ENCODE results near the gene ACKR1. TPM values are rescaled to one million over a fixed set of nuclear protein-coding genes. Genes with fewer than 3 reads are reported as not detected.

Gene ACKR1
- total RNA-seq, 2 experiments from 2014 or later, result not detected

DNA sequence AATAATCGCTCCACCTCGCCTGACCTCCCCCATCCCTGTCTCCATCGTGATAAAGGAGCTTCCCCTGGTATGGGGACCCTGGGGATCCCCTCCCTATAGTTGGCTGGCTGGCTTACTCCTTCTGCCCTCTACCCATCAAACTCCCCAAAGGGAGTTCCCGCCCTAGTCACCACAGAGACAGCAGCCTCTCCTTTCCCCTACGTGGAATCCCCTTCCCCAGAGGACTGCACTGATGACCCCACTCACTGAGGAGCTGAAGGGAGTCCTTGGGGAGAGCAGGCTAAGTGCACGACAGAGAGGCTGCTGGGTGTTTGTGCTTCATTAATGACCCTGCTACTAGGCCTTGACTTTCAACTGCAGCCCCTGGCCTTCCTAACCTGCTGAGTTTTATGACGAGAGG, 31.4 kb upstream of the ACKR1 start:
- H3K36me3 Mint-ChIP-seq, result no peaks in the 10 kb centered on the region
- peaks cover 49% of the 10 kb centered on the region for H3K27me3 Mint-ChIP-seq
- POLR2A ChIA-PET, result no interaction called here
- H3K9me3 Mint-ChIP-seq, result no peaks in the 10 kb centered on the region
- peaks cover 4% of the 10 kb centered on the region for H3K4me1 Mint-ChIP-seq (ENCODE audit: low read depth)
- intact Hi-C loops (cut with micrococcal nuclease), result no loop called here
- no peak for DNase-seq
- no peak overlapping the region for H3K27ac Mint-ChIP-seq
- H3K4me3 Mint-ChIP-seq, result no peak overlapping the region
- CTCF ChIA-PET, result interaction anchor here (1.0 kb wide), 1 partner anchor 31 kb away, joined by 3 read pairs; no protein-coding TSS in a partner anchor

DNA sequence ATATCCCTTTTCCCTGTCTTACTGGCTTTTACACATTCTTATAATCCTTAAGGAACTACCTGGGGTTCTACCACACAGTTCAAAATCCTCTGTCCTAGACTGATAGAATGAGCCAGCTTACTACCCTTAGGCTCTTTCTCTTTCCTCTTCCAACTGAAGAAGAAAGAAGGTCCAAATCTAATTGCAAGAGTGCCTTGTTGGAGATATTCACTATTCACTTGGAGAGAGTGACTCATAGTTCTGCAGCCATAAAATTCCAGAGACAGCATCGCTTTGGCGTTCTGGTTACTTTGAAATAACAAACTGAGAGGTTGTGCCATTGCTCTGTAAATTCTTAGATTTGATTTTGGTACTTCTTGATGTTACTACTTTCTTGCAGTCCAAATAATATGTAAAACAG, 29.1 kb upstream of the ACKR1 start:
- Mint-ChIP-seq H3K9me3 (no peaks in the 10 kb centered on the region), H3K27me3 (peaks cover 35% of the 10 kb centered on the region), H3K4me1 (ENCODE audit: low read depth) (peaks cover 4% of the 10 kb centered on the region), H3K27ac (no peak overlapping the region), H3K36me3 (no peaks in the 10 kb centered on the region), H3K4me3 (no peak overlapping the region)
- ChIA-PET POLR2A (no interaction called here), CTCF (no interaction called here)
- no peak for DNase-seq
- intact Hi-C loops (cut with micrococcal nuclease), result no loop called here

DNA sequence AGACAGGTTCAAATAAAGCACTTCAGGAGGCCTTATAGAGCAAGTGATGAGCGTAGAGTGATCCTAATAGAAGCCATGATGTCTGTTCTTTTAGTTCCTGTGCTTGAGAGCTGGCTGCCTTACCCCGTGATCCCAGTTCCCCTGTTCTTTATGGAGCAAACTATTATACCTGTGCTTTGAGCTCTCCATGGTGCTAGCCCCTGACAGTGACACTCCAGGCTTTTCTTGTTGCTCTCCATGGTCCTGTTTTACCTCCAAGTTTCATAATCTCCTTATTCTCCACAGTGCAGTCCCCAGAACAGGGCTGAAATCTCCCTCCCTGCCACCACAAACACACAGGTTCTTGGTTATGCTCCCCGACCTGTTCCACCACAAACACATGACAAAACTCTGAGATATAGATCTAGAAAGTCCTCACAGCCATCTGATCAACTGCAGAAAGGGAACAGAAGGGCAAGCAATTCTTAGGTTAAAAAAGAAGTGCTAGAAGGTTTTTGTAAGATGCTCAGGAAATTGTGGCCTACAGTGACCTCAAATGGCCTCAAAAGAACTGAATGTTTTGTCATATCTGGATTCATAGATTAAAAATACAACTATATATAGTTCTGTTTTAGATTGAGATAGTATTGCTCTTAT, 27.3 kb upstream of the ACKR1 start:
- ChIA-PET CTCF (interaction anchor here (1.5 kb wide), 1 partner anchor 19 kb away, joined by 5 read pairs; no protein-coding TSS in a partner anchor), POLR2A (no interaction called here)
- H3K9me3 Mint-ChIP-seq, result no peaks in the 10 kb centered on the region
- no peaks in the 10 kb centered on the region for H3K4me1 Mint-ChIP-seq (ENCODE audit: low read depth)
- no peak overlapping the region for H3K4me3 Mint-ChIP-seq
- no peaks in the 10 kb centered on the region for H3K36me3 Mint-ChIP-seq
- intact Hi-C loops (cut with micrococcal nuclease), result no loop called here
- H3K27ac Mint-ChIP-seq, result no peak overlapping the region
- H3K27me3 Mint-ChIP-seq, result peaks cover 37% of the 10 kb centered on the region
- DNase-seq, result peak; percentile 45

DNA sequence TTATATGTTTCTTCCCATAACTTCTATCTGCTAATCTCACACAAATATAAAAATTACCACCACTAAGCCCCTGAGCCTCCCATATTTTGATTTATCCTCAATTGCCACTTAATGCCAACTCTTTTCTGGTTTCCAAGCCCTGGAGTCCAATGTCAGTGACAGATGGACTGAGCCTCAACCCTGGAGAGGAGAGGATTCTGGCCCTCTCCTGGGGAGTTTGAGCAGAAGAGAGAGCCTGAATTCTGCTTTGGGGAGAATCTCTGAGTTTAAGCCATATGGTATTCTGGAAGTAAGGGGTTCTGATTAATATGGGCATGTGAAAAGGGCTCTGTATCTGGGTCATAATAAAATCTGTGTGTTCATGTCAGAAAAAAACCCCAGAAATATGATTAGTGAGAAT, 24.8 kb upstream of the ACKR1 start:
- Mint-ChIP-seq H3K9me3 (no peaks in the 10 kb centered on the region), H3K4me3 (no peak overlapping the region), H3K4me1 (ENCODE audit: low read depth) (no peaks in the 10 kb centered on the region), H3K36me3 (no peaks in the 10 kb centered on the region), H3K27me3 (peaks cover 29% of the 10 kb centered on the region), H3K27ac (no peak overlapping the region)
- no peak for DNase-seq
- intact Hi-C loops (cut with micrococcal nuclease), result no loop called here
- CTCF ChIA-PET, result interaction anchor here (1.9 kb wide), 1 partner anchor 18 kb away, joined by 10 read pairs; no protein-coding TSS in a partner anchor
- POLR2A ChIA-PET, result no interaction called here

DNA sequence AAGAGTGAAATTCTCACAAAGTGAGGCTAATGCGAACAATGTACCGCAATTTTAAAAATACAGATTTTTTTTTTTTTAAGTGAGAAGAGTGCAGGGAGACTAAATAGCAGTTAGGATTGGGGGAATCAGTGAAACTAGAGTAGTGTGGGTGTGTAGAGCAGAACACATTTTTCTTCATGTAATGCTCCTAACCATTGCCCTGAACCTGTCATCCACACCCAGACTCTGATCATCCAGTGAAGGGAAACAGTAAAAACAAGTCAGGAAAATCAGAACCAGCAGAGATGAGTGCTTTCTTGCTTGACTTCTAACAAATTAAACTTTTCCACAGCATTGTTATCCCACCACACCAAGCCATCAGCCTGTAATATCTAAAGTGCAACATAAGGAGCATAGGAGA, 24.2 kb upstream of the ACKR1 start:
- Mint-ChIP-seq H3K4me1 (ENCODE audit: low read depth) (no peaks in the 10 kb centered on the region), H3K36me3 (no peaks in the 10 kb centered on the region), H3K27me3 (peaks cover 24% of the 10 kb centered on the region), H3K9me3 (no peaks in the 10 kb centered on the region), H3K4me3 (no peak overlapping the region), H3K27ac (no peak overlapping the region)
- ChIA-PET POLR2A (no interaction called here), CTCF (no interaction called here)
- intact Hi-C loops (cut with micrococcal nuclease), result no loop called here
- no peak for DNase-seq

DNA sequence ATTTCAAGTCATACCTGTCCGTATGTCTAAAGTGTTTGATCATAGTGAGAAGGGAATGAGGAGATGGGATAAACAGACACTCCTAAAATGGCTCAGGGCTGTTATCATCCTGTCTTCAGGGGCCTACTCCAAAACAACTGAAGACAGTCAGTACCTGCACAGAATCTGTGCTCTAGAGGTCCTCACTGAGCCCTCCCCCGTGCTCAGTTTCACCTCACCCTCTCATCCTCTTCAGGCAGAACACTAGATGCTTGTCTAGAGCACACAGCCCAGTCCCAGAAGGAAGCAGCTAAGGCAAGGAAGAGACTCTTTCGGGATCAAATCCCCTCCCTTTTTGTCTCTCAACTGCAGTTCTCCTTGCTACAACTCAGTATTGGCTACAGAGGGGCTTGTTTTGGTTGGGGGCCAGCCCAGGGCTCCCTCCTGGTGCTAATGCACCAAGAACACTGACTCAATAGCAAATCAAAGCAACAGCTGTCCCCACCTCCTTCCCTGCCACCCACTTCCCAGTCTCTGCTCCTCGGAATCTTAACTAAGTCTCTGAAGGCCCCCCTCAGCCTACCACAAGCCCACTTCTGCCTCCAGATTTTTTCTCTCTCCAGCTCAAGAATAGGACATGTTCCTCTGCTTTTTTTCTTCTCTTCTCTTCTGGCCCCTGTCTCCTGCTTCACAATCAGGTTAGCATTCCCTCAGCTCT, 23.2 kb upstream of the ACKR1 start:
- no peaks in the 10 kb centered on the region for H3K36me3 Mint-ChIP-seq
- CTCF ChIA-PET, result interaction anchor here (1.0 kb wide), 1 partner anchor 20 kb away, joined by 3 read pairs; no protein-coding TSS in a partner anchor
- no peak overlapping the region for H3K27ac Mint-ChIP-seq
- POLR2A ChIA-PET, result no interaction called here
- no peak for DNase-seq
- H3K27me3 Mint-ChIP-seq, result peaks cover 27% of the 10 kb centered on the region
- H3K4me3 Mint-ChIP-seq, result no peak overlapping the region
- intact Hi-C loops (cut with micrococcal nuclease), result no loop called here
- H3K4me1 Mint-ChIP-seq (ENCODE audit: low read depth), result no peaks in the 10 kb centered on the region
- H3K9me3 Mint-ChIP-seq, result no peaks in the 10 kb centered on the region

DNA sequence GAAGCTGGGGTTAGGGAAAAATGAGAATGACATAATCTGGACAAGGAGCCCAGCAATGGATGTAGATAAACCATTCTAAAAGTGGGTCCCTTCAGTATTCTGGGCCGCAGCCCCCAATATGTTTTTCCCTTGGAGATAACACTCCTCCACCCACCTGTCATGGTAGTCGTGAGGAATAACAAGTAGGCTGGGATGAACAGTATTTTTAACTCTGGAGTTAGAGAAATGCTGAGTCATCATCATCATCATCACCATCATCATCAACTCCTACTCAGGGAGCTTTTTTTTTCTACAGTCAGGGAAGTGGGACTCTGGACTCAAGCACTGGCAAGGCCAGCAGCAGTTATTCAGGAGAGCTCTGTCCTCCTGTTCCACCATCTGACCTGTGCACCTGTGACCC, 20.5 kb upstream of the ACKR1 start:
- CTCF ChIA-PET, result interaction anchor here (1.0 to 1.4 kb wide), 2 partner anchors 24 to 30 kb away, joined by 3 read pairs; no protein-coding TSS in a partner anchor
- H3K36me3 Mint-ChIP-seq, result no peaks in the 10 kb centered on the region
- no peaks in the 10 kb centered on the region for H3K9me3 Mint-ChIP-seq
- POLR2A ChIA-PET, result no interaction called here
- intact Hi-C loops (cut with micrococcal nuclease), result no loop called here
- H3K4me3 Mint-ChIP-seq, result no peak overlapping the region
- H3K27me3 Mint-ChIP-seq, result peaks cover 44% of the 10 kb centered on the region
- peaks cover 12% of the 10 kb centered on the region for H3K4me1 Mint-ChIP-seq (ENCODE audit: low read depth)
- DNase-seq, result no peak
- no peak overlapping the region for H3K27ac Mint-ChIP-seq

DNA sequence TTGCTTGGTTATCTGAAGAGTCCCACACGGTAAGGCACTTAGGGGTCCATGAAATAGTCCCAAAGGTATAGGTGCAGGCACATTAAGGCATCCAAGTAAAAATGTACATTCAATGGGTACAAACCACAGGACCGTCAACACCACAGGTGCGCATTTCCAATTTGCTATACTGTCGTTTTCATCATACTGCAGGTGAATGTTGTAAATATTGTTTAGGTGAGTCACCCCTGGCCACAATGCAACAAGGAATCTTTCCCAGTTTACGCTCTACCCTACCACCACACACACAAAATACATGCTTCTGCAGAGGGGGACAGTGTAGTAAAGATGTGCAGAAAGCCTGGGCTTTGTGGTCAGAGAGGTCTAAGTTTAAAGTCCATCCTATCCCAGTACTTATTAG, 19.6 kb upstream of the ACKR1 start:
- CTCF ChIA-PET, result no interaction called here
- intact Hi-C loops (cut with micrococcal nuclease), result no loop called here
- no peaks in the 10 kb centered on the region for H3K36me3 Mint-ChIP-seq
- H3K4me3 Mint-ChIP-seq, result no peak overlapping the region
- no peak for DNase-seq
- POLR2A ChIA-PET, result no interaction called here
- no peaks in the 10 kb centered on the region for H3K9me3 Mint-ChIP-seq
- H3K27ac Mint-ChIP-seq, result no peak overlapping the region
- H3K4me1 Mint-ChIP-seq (ENCODE audit: low read depth), result peaks cover 12% of the 10 kb centered on the region
- peaks cover 53% of the 10 kb centered on the region for H3K27me3 Mint-ChIP-seq

DNA sequence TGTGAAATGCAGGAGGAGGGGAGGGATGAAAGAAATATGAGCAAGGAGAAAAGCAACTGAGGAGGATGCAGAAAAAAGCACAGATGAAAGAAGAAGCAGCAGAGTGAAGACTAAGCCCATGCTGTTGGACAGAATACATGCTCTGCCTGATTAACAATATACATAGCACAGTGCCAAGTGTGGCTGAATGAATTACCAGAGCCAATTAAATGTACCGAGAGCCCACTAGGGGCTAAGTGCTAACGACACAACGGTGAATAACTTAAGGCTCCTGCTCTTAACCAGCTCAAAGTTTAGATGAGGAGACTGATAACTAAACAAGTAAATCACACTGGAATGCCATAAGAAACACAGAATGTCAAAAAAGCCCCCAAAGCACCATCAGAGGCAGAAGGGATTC, 17.6 kb upstream of the ACKR1 start:
- no peak overlapping the region for H3K27ac Mint-ChIP-seq
- ChIA-PET POLR2A (no interaction called here), CTCF (interaction anchor here (1.6 kb wide), 1 partner anchor 11 kb away, joined by 4 read pairs; no protein-coding TSS in a partner anchor)
- DNase-seq, result no peak
- no peaks in the 10 kb centered on the region for H3K9me3 Mint-ChIP-seq
- peaks cover 53% of the 10 kb centered on the region for H3K27me3 Mint-ChIP-seq
- H3K36me3 Mint-ChIP-seq, result no peaks in the 10 kb centered on the region
- peaks cover 12% of the 10 kb centered on the region for H3K4me1 Mint-ChIP-seq (ENCODE audit: low read depth)
- intact Hi-C loops (cut with micrococcal nuclease), result no loop called here
- no peak overlapping the region for H3K4me3 Mint-ChIP-seq

DNA sequence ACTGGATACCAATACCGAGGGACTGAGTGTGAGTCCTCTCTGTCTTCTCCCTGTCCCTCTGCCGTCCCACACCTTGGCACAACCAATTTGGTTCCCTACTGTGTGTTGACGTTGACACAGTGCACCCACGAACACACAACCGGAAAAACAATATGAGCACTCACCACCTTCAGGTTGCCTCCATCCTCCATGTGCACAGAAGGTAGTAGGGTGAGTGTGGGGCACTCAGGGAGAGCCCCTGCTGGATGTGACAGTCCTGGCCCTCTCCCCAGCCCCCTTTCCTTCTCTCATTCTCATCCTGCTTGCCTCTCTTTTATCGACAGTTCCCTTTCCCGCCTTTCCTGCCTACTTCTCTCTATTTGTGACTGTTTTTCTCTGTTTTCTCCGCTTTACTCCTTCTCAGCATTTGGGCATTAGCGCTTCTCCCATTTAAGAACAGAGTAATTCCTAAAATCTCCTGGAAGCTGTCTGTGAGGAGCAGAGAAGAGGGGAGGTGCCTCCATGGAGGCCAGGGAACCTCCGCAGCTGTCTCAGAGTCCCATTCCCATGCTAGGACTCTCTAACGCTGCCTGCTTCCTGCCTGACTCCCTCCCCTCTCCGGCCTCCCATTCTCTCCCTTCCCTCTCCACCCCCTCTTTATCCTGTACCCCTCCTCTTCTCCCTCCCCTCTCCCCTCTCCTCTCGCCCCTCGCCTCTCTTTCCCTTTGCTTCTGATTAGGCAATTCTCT, 16.9 kb upstream of the ACKR1 start:
- H3K36me3 Mint-ChIP-seq, result no peaks in the 10 kb centered on the region
- POLR2A ChIA-PET, result no interaction called here
- H3K27ac Mint-ChIP-seq, result no peak overlapping the region
- H3K27me3 Mint-ChIP-seq, result peaks cover 51% of the 10 kb centered on the region
- no peaks in the 10 kb centered on the region for H3K9me3 Mint-ChIP-seq
- no peak overlapping the region for H3K4me3 Mint-ChIP-seq
- CTCF ChIA-PET, result interaction anchor here (1.1 kb wide), 1 partner anchor 26 kb away, joined by 4 read pairs; no protein-coding TSS in a partner anchor
- DNase-seq, result no peak
- intact Hi-C loops (cut with micrococcal nuclease), result no loop called here
- peaks cover 12% of the 10 kb centered on the region for H3K4me1 Mint-ChIP-seq (ENCODE audit: low read depth)

DNA sequence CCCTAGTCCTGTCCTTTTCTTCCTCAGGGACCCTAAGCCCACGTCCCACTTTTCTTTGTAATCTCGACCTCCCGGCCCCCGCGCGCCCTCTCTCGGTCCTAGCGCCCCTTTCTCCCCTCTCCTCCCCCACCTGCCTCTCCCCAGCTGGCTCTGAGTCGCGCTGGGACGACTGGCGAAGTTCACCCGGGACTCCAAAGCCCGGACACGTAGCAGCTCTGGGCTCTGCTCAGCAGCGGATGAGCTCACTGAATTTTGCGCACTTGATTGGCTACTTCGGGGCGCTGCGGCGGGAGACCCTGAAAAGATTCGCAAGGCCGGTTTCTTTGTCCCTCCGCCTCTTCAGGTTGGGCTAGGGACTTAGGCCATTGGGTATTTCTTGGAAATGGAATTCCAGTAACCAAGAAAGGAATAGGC, 16.3 kb upstream of the ACKR1 start:
- H3K4me1 Mint-ChIP-seq (ENCODE audit: low read depth), result peaks cover 12% of the 10 kb centered on the region
- H3K36me3 Mint-ChIP-seq, result no peaks in the 10 kb centered on the region
- H3K4me3 Mint-ChIP-seq, result no peak overlapping the region
- ChIA-PET CTCF (interaction anchor here (1.1 kb wide), 1 partner anchor 26 kb away, joined by 4 read pairs; no protein-coding TSS in a partner anchor), POLR2A (no interaction called here)
- intact Hi-C loops (cut with micrococcal nuclease), result no loop called here
- peaks cover 50% of the 10 kb centered on the region for H3K27me3 Mint-ChIP-seq
- no peaks in the 10 kb centered on the region for H3K9me3 Mint-ChIP-seq
- peak; percentile 26 for DNase-seq
- no peak overlapping the region for H3K27ac Mint-ChIP-seq

DNA sequence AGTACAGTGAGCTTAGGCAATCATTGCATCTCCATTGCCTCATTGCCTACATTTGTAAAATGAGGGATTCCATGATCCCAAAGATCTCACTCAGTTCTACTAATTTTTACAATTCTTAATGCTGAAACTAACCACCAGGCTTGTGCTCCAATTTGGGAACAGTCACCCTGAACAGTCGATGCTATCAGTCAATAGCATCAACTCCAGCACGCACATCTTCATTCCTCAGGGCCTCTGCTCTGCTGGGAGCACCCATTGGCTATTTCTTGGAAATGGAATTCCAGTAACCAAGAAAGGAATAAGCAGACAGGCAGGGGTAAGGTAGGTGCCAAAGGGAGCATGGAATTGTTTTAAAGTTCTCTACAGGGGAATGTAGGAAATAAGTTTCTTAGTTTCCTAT, 14.2 kb upstream of the ACKR1 start:
- H3K27me3 Mint-ChIP-seq, result peaks cover 54% of the 10 kb centered on the region
- H3K4me1 Mint-ChIP-seq (ENCODE audit: low read depth), result peaks cover 12% of the 10 kb centered on the region

More for the DNA sequence above, 14.2 kb upstream of the ACKR1 start:
- H3K4me3 Mint-ChIP-seq, result no peak overlapping the region
- H3K9me3 Mint-ChIP-seq, result no peaks in the 10 kb centered on the region
- no peak overlapping the region for H3K27ac Mint-ChIP-seq
- H3K36me3 Mint-ChIP-seq, result no peaks in the 10 kb centered on the region
- intact Hi-C loops (cut with micrococcal nuclease), result no loop called here
- DNase-seq, result no peak
- ChIA-PET POLR2A (no interaction called here), CTCF (interaction anchor here (1.1 kb wide), 2 partner anchors 20 to 21 kb away, joined by 3 to 4 read pairs; no protein-coding TSS in a partner anchor)
